ENCODE data around the gene MYLK.
"Not testable (repeated sequence)": the region's sequence is repeated elsewhere in the genome, so short reads cannot be mapped to it uniquely, and the experiment has no call there.

Gene MYLK

GRCh38 chr3:123712077-123712860, 171.9 kb downstream of the MYLK start:
- Histone ChIP-seq H3K9me3 (ENCODE audit: control insufficient read depth, insufficient read depth, low read length) (no peaks in the 10 kb centered on the region), H3K36me3 (ENCODE audit: control insufficient read depth, insufficient read depth, low read length) (no peaks in the 10 kb centered on the region), H3K27me3 (ENCODE audit: control insufficient read depth, insufficient read depth, low read length) (no peaks in the 10 kb centered on the region), H3K4me1 (ENCODE audit: control insufficient read depth, insufficient read depth, low read length) (peaks cover 4% of the 10 kb centered on the region), H3K4me3 (ENCODE audit: low read depth, low read length) (no peak overlapping the region), H3K9ac (ENCODE audit: low read depth, low read length) (no peak overlapping the region)

- H3K9ac ChIP-seq (ENCODE audit: low read depth, low read length): no peak overlapping the region
- no peaks in the 10 kb centered on the region for H3K9me3 ChIP-seq (ENCODE audit: control insufficient read depth, insufficient read depth, low read length)
- H3K4me3 ChIP-seq (ENCODE audit: low read depth, low read length): no peak overlapping the region
- H3K27me3 ChIP-seq (ENCODE audit: control insufficient read depth, insufficient read depth, low read length): no peaks in the 10 kb centered on the region
- H3K36me3 ChIP-seq (ENCODE audit: control insufficient read depth, insufficient read depth, low read length): no peaks in the 10 kb centered on the region
- peaks cover 4% of the 10 kb centered on the region for H3K4me1 ChIP-seq (ENCODE audit: control insufficient read depth, insufficient read depth, low read length)
Observed at GRCh38 chr3:123711356-123711755, 172.8 kb downstream of the MYLK start.

- Histone ChIP-seq H3K27me3 (ENCODE audit: control insufficient read depth, insufficient read depth, low read length) (no peaks in the 10 kb centered on the region), H3K36me3 (ENCODE audit: control insufficient read depth, insufficient read depth, low read length) (no peaks in the 10 kb centered on the region), H3K9me3 (ENCODE audit: control insufficient read depth, insufficient read depth, low read length) (no peaks in the 10 kb centered on the region), H3K9ac (ENCODE audit: low read depth, low read length) (no peak overlapping the region), H3K4me3 (ENCODE audit: low read depth, low read length) (no peak overlapping the region), H3K4me1 (ENCODE audit: control insufficient read depth, insufficient read depth, low read length) (peaks cover 4% of the 10 kb centered on the region)
Observed at GRCh38 chr3:123708531-123708930, 175.6 kb downstream of the MYLK start.

- not testable (repeated sequence) for H3K4me1 ChIP-seq (ENCODE audit: control insufficient read depth, insufficient read depth, low read length); H3K9me3 ChIP-seq (ENCODE audit: control insufficient read depth, insufficient read depth, low read length); H3K4me3 ChIP-seq (ENCODE audit: low read depth, low read length); H3K36me3 ChIP-seq (ENCODE audit: control insufficient read depth, insufficient read depth, low read length); H3K9ac ChIP-seq (ENCODE audit: low read depth, low read length); H3K27me3 ChIP-seq (ENCODE audit: control insufficient read depth, insufficient read depth, low read length)
Observed at GRCh38 chr3:123707641-123708040, 176.5 kb downstream of the MYLK start.

GRCh38 chr3:123706871-123707270, 177.3 kb downstream of the MYLK start:
- Histone ChIP-seq H3K9ac (ENCODE audit: low read depth, low read length) (no peak overlapping the region), H3K36me3 (ENCODE audit: control insufficient read depth, insufficient read depth, low read length) (no peaks in the 10 kb centered on the region), H3K27me3 (ENCODE audit: control insufficient read depth, insufficient read depth, low read length) (no peaks in the 10 kb centered on the region), H3K9me3 (ENCODE audit: control insufficient read depth, insufficient read depth, low read length) (no peaks in the 10 kb centered on the region), H3K4me3 (ENCODE audit: low read depth, low read length) (no peak overlapping the region), H3K4me1 (ENCODE audit: control insufficient read depth, insufficient read depth, low read length) (no peaks in the 10 kb centered on the region)

- H3K27me3 ChIP-seq (ENCODE audit: control insufficient read depth, insufficient read depth, low read length): no peaks in the 10 kb centered on the region
- H3K36me3 ChIP-seq (ENCODE audit: control insufficient read depth, insufficient read depth, low read length): no peaks in the 10 kb centered on the region
- no peaks in the 10 kb centered on the region for H3K4me1 ChIP-seq (ENCODE audit: control insufficient read depth, insufficient read depth, low read length)
- H3K9me3 ChIP-seq (ENCODE audit: control insufficient read depth, insufficient read depth, low read length): no peaks in the 10 kb centered on the region
- no peak overlapping the region for H3K9ac ChIP-seq (ENCODE audit: low read depth, low read length)
- no peak overlapping the region for H3K4me3 ChIP-seq (ENCODE audit: low read depth, low read length)
Observed at GRCh38 chr3:123705488-123706285, 178.4 kb downstream of the MYLK start.

- not testable (repeated sequence) for H3K9ac ChIP-seq (ENCODE audit: low read depth, low read length); H3K9me3 ChIP-seq (ENCODE audit: control insufficient read depth, insufficient read depth, low read length); H3K4me1 ChIP-seq (ENCODE audit: control insufficient read depth, insufficient read depth, low read length); H3K36me3 ChIP-seq (ENCODE audit: control insufficient read depth, insufficient read depth, low read length); H3K4me3 ChIP-seq (ENCODE audit: low read depth, low read length); H3K27me3 ChIP-seq (ENCODE audit: control insufficient read depth, insufficient read depth, low read length)
Observed at GRCh38 chr3:123703663-123704062, 180.5 kb downstream of the MYLK start.

GRCh38 chr3:123702720-123703119, 181.4 kb downstream of the MYLK start:
- H3K27me3 ChIP-seq (ENCODE audit: control insufficient read depth, insufficient read depth, low read length): no peaks in the 10 kb centered on the region
- H3K9me3 ChIP-seq (ENCODE audit: control insufficient read depth, insufficient read depth, low read length): no peaks in the 10 kb centered on the region
- H3K4me3 ChIP-seq (ENCODE audit: low read depth, low read length): no peak overlapping the region
- H3K36me3 ChIP-seq (ENCODE audit: control insufficient read depth, insufficient read depth, low read length): no peaks in the 10 kb centered on the region
- H3K9ac ChIP-seq (ENCODE audit: low read depth, low read length): no peak overlapping the region
- H3K4me1 ChIP-seq (ENCODE audit: control insufficient read depth, insufficient read depth, low read length): no peaks in the 10 kb centered on the region

- not testable (repeated sequence) for H3K4me3 ChIP-seq (ENCODE audit: low read depth, low read length); H3K36me3 ChIP-seq (ENCODE audit: control insufficient read depth, insufficient read depth, low read length); H3K9ac ChIP-seq (ENCODE audit: low read depth, low read length); H3K27me3 ChIP-seq (ENCODE audit: control insufficient read depth, insufficient read depth, low read length); H3K9me3 ChIP-seq (ENCODE audit: control insufficient read depth, insufficient read depth, low read length); H3K4me1 ChIP-seq (ENCODE audit: control insufficient read depth, insufficient read depth, low read length)
Observed at GRCh38 chr3:123702057-123702456, 182.1 kb downstream of the MYLK start.

GRCh38 chr3:123700791-123701722, 183.1 kb downstream of the MYLK start:
- no peaks in the 10 kb centered on the region for H3K4me1 ChIP-seq (ENCODE audit: control insufficient read depth, insufficient read depth, low read length)
- H3K9ac ChIP-seq (ENCODE audit: low read depth, low read length): no peak overlapping the region
- no peaks in the 10 kb centered on the region for H3K36me3 ChIP-seq (ENCODE audit: control insufficient read depth, insufficient read depth, low read length)
- no peaks in the 10 kb centered on the region for H3K27me3 ChIP-seq (ENCODE audit: control insufficient read depth, insufficient read depth, low read length)
- H3K9me3 ChIP-seq (ENCODE audit: control insufficient read depth, insufficient read depth, low read length): no peaks in the 10 kb centered on the region
- H3K4me3 ChIP-seq (ENCODE audit: low read depth, low read length): no peak overlapping the region

- Histone ChIP-seq H3K27me3 (ENCODE audit: control insufficient read depth, insufficient read depth, low read length) (no peaks in the 10 kb centered on the region), H3K36me3 (ENCODE audit: control insufficient read depth, insufficient read depth, low read length) (no peaks in the 10 kb centered on the region), H3K9ac (ENCODE audit: low read depth, low read length) (no peak overlapping the region), H3K9me3 (ENCODE audit: control insufficient read depth, insufficient read depth, low read length) (no peaks in the 10 kb centered on the region), H3K4me3 (ENCODE audit: low read depth, low read length) (no peak overlapping the region), H3K4me1 (ENCODE audit: control insufficient read depth, insufficient read depth, low read length) (no peaks in the 10 kb centered on the region)
Observed at GRCh38 chr3:123698813-123699212, 185.3 kb downstream of the MYLK start.
